Right ventricle myocardium superior (tissue), 1 donor: ENCODE results near the gene SMPD3. TPM values are rescaled to one million over a fixed set of nuclear protein-coding genes. Genes with fewer than 3 reads are reported as not detected.

Experiments
- ATAC-seq: fragments of 200-7000 bp; cut with Tn5 transposase; one replicate; pipeline ENCODE4 v1.9.1; 2020; ENCODE audit warnings: mild to moderate bottlenecking; ENCODE audit not compliant: poor library complexity
- DNase-seq: peaks from one replicate; pipeline ENCODE4 v3.0.0-alpha.2; 2020
- intact Hi-C: fragments of 100-400 bp; cut with DNase I; formaldehyde crosslinking; loops from one replicate; pipeline ENCODE4 v1.11.2; 2022
- total RNA-seq: library from RNA; stranded (reverse); fragmentation: NEBNext Ultra II Directional; extraction: Animal tissue kit (Norgen Biotek cat#: 25700); gene quantifications from one replicate; pipeline ENCODE4 v1.2.1, GENCODE V29; 2021
- donor health status: DM: no; HTN: yes; CAD: no; lungs with severe emphysema.

SMPD3 gene
- total RNA-seq, 1 donor from 2014 or later: 0.13 TPM

DNA sequence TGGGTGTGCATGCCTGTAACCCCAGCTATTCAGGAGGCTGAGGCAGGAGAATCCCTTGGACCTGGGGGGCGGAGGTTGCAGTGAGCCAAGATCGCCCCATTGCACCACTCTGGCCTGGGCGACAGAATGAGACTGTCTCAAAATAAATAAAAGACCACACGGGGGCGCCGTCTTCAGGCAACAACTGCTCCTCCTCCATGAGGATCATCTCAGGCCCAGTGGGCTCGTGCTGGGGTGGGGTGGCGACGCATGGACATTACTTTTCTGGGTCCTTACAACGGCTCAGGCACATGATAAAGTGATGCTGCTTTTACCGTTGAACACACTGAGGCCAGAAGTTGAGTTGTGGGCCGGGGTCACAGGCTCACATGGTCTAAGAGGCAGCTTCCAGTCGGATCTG is 81.3 kb downstream of the SMPD3 start:
- DNase-seq (no peak), ATAC-seq (no peak)
- intact Hi-C loops: no loop called here

DNA sequence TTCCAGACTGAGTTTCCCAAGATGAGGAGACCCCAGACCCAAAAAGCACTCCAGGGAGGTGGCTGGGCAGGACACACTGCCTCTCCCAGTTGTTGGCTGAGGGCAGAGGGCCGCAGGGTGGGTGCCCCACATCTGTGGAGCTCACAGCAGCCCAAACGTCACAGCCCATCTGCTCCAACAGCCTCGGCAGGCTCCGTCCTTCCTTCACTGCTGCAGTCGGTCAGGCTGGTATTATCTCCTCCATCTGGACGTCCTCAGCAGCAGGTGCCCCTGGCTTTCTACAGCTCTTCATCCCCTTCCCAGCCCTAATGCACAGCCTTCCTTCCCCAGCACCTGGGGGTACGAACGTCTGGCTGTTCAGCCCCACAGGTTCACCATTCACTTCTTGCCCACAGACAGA is 82.2 kb downstream of the SMPD3 start:
- DNase-seq (no peak), ATAC-seq (no peak)
- intact Hi-C loops: no loop called here

DNA sequence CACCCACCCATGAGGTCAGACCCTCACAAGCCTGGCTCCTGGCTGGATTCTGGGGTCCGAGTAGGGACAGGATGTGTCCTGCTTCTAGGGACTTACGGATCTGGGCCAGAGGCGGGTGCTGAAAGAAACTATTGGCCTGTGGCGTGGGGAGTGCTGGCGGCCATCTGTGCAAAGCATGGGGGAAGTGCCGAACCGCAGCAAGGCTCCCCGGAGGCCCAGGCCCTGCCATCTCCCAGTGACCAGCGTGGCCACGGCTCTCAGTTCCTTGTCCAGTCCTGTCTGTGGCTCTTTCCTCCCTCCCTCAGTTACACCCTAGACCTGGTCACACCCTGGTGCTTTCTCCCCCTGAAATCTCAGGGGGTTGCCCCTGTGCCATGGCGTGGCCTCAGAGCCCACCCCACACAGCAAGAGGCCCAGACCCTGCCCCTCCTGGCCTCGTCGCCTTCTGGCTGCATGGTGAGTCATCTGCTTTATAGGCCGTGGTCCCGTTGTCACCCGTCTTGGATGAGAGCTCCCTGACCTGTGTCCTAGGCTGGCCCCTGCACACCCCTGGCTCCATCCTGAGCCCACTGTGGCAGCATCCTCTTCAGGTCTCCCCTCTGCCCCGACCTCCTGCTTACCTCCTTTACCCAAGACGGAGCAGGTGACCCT is 83.0 kb downstream of the SMPD3 start:
- ATAC-seq (peak; percentile 23), DNase-seq (peak; percentile 62)
- intact Hi-C loops: no loop called here

DNA sequence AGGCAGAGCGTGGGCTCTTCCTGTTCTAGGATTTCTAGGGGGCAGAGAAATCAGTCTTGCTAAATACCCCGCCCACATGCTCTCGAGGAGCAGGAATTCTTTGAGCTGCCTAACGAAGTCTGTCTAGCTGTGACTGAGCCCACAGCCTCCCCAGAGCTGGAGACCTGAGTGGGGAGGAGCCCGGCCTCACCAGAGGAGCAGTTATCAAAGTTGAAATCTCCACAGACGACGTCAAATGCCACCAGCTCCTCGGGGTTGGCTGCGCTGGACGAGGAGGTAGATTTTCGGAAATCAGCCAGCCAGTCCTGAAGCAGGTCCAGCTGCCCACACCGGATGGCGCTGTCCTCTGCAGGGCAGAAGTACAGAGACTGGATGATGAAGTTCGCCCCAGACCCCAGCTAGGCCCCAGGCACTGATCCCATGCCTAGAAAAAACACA is 83.7 kb downstream of the SMPD3 start:
- intact Hi-C loops: no loop called here
- no peak for ATAC-seq
- DNase-seq: no peak

DNA sequence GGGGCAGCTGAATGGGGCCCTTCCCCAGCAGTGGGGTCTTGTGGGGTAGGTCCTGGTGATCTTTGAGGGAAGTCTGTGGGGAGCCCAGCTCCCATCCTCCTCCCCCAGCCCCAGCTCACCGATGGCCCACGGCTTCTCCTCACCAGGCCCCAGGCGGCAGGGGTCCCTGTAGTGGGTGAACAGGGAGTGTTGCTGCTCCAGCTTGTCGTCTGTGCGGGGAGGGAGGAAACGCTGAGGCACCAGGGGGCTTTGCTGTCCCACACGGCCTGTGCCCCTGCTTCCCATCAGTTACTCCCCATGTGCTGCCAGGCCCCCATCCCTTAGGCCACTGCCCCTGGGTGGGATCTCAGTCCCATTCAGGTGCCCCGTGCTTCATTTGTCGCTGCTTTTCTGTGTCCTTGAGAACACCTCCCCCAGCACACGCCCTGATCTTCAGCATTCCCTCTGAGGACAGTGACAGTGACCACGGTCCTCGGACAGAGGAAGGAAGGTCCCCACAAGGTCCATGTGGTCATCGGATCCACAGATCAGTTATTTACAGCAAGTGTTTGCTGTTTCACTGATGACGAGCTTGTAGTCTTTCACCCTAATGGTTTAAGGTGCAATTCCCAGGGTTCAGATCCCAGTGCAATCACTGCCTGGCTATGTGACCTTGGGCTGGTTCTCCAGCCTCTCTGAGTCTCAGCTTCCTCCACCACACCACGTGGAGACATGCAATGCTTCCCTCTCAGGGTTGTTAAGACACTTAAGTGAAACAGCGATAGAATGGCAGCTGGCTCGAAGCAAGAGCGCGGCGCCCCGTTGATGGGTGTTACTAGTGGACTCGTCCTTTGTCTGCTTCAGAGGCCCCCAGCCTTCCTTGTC is 84.4 kb downstream of the SMPD3 start:
- intact Hi-C loops: no loop called here
- DNase-seq: no peak

DNA sequence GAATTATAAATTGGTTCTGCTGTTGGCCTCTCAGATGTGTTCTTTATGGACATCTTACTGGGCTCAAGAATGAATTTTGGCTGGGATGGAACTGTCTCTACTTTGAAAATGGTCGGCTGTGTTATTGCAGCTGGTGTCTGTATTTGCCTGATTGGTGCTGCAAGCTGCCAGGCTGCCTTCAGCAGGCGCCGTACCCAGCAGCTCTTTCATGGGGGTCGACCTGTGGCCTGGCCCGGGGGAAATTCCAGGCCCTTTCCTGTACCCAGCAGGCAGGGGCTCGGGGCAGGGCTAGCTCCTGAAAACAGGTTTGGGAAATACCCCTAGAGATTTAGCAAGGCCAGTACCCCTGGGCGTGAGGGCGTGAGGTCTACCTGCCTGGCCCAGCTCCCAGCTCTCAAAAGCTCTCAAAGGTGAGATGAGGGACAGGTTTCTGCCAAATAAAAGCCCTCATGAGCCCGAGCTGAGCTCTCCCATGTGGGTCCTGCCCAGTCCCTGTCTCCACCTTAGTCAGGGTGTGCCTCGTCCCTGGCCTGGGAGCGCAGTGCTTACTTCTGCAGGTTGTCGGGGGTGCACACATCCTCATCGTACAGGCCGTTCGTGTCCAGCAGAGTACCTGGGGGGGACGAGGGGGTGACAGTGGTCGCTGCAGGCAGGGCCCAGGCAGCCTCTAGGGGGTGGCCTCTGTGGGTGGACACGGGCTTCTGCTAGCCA is 85.2 kb downstream of the SMPD3 start:
- DNase-seq: no peak

More for the DNA sequence above, 84.4 kb downstream of the SMPD3 start:
- no peak for ATAC-seq

DNA sequence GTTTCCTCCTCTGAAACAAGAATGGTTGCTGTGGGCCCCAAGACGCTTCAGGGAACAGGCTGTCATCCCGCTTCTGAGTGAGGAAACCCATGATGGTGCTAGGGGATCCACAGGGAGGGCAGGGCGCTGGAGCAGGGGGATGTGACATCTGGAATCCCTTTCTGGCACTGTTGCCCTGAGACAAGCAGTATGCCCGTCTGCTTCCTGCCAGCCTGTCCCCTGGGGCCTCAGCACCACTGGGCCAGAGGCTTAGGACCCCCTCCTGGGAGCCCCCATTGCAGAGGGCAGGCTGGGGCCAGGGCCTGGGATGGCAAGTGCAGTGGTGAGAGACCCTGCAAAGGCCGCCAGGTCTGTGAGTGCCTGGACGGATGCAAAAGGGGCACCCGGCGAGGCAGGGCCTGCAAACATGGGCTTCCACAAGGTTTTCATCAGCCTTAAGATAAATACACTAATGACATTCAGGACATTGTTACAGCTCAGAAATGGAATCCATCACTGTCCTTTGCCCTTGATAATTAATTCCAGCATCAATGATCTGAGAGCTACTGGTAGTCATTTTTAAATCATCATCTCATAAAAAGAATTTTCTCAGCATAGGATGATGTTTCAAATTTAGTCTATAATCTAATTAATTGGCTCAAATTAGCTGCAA is 85.9 kb downstream of the SMPD3 start:
- no peak for DNase-seq
- no peak for ATAC-seq
- intact Hi-C loops: no loop called here

More for the DNA sequence above, 85.2 kb downstream of the SMPD3 start:
- intact Hi-C loops: no loop called here
- ATAC-seq: no peak

DNA sequence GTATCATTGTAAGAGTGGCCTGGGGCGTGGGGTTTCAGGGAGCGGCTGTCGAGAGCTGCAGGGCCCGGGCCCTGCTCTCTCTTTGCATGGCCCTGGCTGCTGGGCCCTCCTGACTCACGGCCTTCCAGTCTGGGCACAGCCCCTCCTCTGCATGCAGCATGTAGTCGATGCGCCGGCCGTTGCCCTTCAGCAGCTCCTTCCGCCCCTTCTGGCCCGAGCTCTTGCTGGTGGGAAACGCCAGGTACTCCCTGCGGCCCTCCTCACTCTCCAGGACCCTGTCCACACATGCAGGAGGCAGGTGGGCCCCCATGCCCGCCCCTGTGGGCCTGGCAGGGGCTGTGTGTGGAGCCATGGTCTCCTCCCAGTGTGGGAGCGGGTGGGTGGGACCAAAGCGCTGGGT is 86.8 kb downstream of the SMPD3 start:
- ATAC-seq (no peak), DNase-seq (no peak)
- intact Hi-C loops: no loop called here

DNA sequence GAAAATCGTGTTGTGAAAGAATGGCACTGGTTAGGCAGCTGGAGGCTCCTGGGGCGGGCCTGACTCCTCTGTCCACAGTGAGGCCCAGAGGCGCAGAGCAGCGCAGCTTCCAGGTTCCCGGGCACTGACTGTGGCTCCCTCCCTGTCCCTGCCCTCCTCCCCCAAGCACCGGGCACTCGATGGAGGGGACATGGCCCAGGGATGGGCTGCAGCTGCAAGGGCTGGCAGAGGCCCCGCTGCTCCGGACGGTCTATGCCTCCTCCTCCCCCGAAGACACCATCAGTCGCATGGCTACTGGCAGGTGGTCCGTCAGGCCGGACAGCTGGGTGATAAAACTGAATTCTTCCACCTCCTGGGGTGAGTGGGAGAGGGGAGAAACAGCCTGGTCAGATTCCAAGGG is 87.4 kb downstream of the SMPD3 start:
- DNase-seq (no peak), ATAC-seq (no peak)
- intact Hi-C loops: no loop called here

DNA sequence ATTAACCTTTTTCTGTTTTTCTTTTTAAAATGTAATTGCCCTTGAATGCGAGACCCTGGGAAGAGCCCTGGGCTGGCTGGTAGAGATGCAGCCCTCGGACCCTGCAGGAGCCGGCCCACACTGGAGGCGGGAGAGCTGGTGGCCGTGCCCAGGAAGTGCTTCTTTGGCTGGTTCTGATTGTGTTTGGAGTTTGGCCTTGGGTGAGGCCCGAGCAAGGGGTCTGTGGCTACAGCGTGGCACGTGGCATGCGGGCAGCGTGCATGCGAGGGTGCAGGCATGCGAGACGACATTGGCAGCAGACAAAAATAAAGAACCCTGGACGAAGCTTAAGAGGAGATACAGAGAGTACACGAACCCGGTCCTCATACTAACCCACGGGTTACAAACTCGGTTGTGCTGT is 87.8 kb downstream of the SMPD3 start:
- no peak for DNase-seq
- no peak for ATAC-seq
- intact Hi-C loops: no loop called here

DNA sequence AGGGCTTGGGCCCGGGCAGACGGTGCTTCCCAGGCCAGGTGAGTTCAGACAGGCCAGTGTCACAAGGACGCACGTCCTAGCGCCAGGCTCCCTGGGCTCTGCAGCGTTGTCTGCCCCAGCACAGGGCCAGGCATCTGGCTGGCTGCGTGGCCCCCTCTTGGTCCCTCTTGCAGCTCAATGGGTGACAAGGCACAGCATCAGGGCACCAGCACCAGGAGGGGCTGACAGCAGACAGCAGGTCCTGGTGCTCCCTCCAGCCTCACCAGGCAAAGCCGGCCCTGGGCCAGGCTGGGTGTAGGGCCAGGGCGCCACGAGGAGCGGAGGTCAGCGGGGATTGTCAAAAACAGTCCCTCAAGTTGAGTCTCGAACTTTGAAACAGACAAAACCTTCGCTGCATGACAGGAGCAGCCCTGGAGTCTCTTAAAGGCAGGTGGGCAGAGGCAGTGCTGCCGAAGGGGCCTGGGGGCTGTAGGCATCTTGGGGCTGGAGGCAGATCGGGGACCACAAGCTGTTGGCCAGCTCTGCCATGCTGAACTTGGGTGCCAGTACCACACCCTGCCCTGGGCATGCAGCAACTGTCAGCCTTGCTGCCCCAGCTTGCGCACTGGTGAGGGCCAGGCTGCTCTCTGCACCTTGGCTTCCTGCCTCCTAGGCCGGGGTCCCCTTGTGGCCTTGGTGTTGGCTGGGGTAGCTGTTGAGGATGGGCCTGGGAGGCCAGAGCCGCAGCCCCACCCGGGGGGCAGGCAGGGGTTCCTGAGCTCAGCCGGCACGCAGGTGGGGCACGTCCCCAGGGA is 88.7 kb downstream of the SMPD3 start:
- intact Hi-C loops: no loop called here
- ATAC-seq (no peak), DNase-seq (no peak)

DNA sequence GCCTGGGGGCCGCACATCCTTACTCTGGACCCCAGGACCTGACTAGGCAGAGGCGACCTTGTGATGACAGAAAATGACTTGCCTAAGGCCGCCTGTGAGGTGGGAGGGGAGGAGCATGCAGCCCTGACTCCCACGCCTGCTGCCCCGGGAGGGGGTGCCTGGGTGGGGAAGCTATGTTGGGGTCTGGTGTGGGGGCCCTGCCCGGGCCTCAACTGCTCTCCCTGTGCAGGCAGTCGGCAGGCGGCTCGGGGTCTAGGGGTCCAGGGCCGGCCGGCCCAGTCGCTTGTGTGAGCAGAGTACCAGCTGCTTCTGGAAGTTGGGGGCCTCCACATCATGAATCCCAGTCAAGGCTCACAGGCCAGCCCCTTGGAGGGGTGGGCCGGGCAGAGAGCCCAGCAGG is 89.4 kb downstream of the SMPD3 start:
- intact Hi-C loops: no loop called here

DNA sequence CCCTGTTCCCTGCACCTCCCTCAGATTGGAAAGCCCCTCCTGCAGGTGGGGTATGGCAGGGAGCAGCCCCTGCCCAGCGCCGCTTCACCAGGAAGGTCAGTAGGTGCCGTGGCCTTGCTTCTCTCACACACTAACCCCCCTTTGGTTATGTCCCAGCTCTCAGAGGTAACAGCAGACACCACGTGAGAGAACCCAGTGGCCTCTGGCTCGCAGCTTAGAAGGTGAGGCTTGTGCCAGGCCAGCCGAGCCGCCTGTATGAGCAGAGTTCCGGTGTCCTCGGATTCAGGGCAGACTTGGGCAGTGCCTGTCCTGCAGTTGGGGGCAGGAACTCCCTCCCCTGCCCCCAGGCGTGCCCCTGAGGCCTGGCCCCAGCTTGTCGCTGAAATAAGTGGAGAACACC is 90.4 kb downstream of the SMPD3 start:
- intact Hi-C loops: no loop called here
- DNase-seq (no peak), ATAC-seq (no peak)

More for the DNA sequence above, 89.4 kb downstream of the SMPD3 start:
- DNase-seq (no peak), ATAC-seq (no peak)

DNA sequence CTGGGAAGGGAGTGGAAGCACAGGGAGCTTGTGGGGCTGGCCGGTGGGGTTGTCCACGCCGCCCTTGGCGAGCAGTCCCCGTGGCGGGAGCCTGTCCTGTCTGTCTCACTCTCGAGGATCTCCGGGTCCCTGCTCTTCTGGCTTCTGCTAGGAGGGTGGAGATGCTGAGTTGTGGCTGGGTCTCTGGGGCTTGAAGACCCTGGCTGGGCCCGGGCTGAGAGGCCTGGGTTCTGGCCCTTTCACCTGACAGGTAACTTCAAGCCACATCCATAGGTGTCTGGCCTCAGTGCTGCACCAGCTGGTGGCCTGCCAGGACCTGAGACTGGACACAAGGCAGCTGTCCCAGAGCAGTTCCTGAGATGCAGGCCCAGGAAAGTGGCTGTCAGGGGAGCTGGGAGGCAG is 90.8 kb downstream of the SMPD3 start:
- no peak for ATAC-seq
- DNase-seq: no peak
- intact Hi-C loops: no loop called here

DNA sequence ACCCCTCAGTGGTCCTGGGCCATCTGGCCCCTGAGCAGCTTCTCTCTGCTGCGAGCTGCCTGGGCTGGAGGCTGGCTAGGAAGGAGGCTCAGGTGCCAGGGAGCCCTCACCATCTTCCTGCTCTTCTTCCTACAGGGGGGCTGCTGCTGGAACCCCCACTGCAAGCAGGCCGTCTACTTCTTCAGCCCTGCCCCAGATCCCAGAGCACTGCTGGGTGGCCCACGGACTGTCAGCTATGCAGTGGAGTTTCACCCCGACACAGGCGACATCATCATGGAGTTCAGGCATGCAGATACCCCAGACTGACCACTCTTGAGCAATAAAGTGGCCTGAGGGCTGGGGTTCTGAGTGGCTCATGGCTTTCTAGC is 91.4 kb downstream of the SMPD3 start:
- DNase-seq: no peak
- intact Hi-C loops: no loop called here

DNA sequence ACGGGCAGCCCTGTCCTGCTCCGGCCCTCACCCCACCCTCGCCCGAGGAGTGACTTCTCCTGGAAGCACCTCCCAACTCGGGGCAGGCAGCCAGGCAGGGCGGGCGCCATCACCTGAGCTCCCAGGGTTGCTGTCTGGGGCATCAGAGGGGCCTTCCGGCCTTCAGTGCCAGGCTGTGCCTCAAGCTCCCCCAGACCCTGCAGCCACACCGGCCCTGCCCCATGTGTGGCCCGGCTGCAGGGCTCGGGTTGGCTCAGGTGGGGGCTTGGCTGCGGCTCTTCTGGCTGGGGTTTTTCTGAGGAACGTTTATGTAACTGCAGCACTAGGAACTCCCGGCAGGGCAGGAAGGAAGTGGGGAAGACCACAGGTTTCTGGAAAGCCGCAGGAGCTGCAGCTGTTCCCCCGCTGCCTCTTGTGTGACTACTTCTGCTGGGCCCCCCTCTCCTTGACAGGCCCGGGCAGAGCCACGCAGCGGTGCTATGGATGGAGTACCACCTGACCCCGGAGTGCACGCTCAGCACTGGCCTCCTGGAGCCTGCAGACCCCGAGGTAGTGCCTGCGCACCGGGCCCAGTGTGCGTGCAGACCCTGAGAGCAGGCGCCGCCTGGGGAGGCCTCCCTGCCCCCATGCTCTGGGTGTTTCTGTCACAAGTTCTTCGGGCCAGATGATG is 91.9 kb downstream of the SMPD3 start:
- ATAC-seq (no peak), DNase-seq (no peak)
- intact Hi-C loops: no loop called here

More for the DNA sequence above, 91.4 kb downstream of the SMPD3 start:
- ATAC-seq: no peak

DNA sequence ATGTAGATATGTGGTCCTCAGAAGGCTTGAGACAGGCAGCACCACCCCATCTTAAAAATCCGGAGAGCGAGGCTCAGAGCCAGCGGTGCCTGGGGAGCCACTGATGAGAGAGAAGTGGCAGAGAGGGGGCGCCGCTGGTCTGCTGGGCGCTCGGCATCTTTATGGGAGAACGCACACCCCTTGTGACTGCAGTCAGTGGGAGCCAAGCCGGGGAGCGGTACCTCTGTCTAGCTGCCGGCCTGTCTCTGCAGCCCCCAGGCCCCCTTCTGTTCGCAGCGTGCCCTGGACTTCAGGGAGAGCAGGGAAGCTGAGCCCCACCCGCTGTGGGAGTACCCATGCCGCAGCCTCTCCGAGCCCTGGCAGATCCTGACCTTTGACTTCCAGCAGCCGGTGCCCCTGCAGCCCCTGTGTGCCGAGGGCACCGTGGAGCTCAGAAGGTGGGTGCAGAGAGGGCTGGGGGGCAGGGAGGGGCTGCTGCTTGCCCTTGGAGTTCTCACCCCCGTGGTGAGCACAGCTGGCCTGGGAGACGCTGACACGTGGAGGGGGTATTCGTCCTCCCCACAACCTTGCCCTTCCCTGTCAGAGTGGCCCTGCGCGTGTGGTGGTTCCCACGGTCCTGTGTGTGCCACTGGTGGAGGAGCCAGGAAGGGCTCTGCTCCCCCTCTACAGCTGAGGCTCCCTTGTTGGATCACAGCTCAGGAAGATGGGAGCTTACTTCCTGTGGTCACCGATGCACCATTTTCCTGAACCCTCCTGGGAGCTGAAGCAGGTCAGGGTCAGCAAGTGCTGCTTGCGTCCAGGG is 92.7 kb downstream of the SMPD3 start:
- DNase-seq: no peak
- ATAC-seq: no peak
- intact Hi-C loops: no loop called here
